T-helper 2 cell treated with Interferon-gamma antibody and Interleukin-4, amounts not matched to agents 5 μg/mL and 100 μg/mL, for 36 hours (primary cell): ENCODE results near the gene FCHO2.

Experiments
- DNase-seq: peaks from one replicate; pipeline ENCODE4 v3.0.0; 2021; ENCODE audit warnings: low spot score
- H3K27ac Mint-ChIP-seq: one replicate; pipeline ENCODE4 v1.8.0; 2021; ENCODE audit warnings: mild to moderate bottlenecking, mixed read lengths
- H3K27me3 Mint-ChIP-seq: one replicate; pipeline ENCODE4 v1.8.0; 2021; ENCODE audit warnings: low read depth, mixed read lengths
- H3K36me3 Mint-ChIP-seq: one replicate; pipeline ENCODE4 v1.8.0; 2021; ENCODE audit warnings: low read depth, mixed read lengths
- H3K4me1 Mint-ChIP-seq: one replicate; pipeline ENCODE4 v1.8.0; 2021; ENCODE audit warnings: low read depth, mixed read lengths
- H3K4me3 Mint-ChIP-seq: one replicate; pipeline ENCODE4 v1.8.0; 2022; ENCODE audit warnings: mild to moderate bottlenecking, moderate library complexity, mixed read lengths
- H3K9me3 Mint-ChIP-seq: one replicate; pipeline ENCODE4 v1.8.0; 2021; ENCODE audit warnings: mixed read lengths

Gene FCHO2

GRCh38 chr5:73093943-73094342 lies 138.1 kb downstream of the FCHO2 start:
- no peak overlapping the region for H3K27ac Mint-ChIP-seq
- no peak overlapping the region for H3K4me3 Mint-ChIP-seq
- H3K4me1 Mint-ChIP-seq, result no peaks in the 10 kb centered on the region
- DNase-seq, result no peak
- H3K36me3 Mint-ChIP-seq, result no peaks in the 10 kb centered on the region
- no peaks in the 10 kb centered on the region for H3K9me3 Mint-ChIP-seq
- peaks cover 7% of the 10 kb centered on the region for H3K27me3 Mint-ChIP-seq

GRCh38 chr5:73094415-73094814 lies 138.6 kb downstream of the FCHO2 start:
- Mint-ChIP-seq H3K36me3 (no peaks in the 10 kb centered on the region), H3K27me3 (peaks cover 4% of the 10 kb centered on the region), H3K9me3 (no peaks in the 10 kb centered on the region), H3K4me3 (no peak overlapping the region), H3K27ac (no peak overlapping the region), H3K4me1 (no peaks in the 10 kb centered on the region)
- no peak for DNase-seq

GRCh38 chr5:73095564-73096238 lies 139.9 kb downstream of the FCHO2 start:
- Mint-ChIP-seq H3K4me1 (no peaks in the 10 kb centered on the region), H3K4me3 (no peak overlapping the region), H3K27ac (no peak overlapping the region), H3K36me3 (no peaks in the 10 kb centered on the region), H3K9me3 (no peaks in the 10 kb centered on the region), H3K27me3 (peaks cover 4% of the 10 kb centered on the region)
- no peak for DNase-seq

GRCh38 chr5:73096239-73096575 lies 140.4 kb downstream of the FCHO2 start:
- Mint-ChIP-seq H3K36me3 (no peaks in the 10 kb centered on the region), H3K4me3 (no peak overlapping the region), H3K27ac (no peak overlapping the region), H3K9me3 (no peaks in the 10 kb centered on the region), H3K27me3 (peaks cover 4% of the 10 kb centered on the region), H3K4me1 (no peaks in the 10 kb centered on the region)
- DNase-seq, result no peak

GRCh38 chr5:73097740-73098139 lies 141.9 kb downstream of the FCHO2 start:
- Mint-ChIP-seq H3K27ac (no peak overlapping the region), H3K4me1 (no peaks in the 10 kb centered on the region), H3K36me3 (no peaks in the 10 kb centered on the region), H3K9me3 (no peaks in the 10 kb centered on the region), H3K4me3 (no peak overlapping the region), H3K27me3 (peaks cover 3% of the 10 kb centered on the region)
- DNase-seq, result no peak

GRCh38 chr5:73100109-73100508 lies 144.3 kb downstream of the FCHO2 start:
- Mint-ChIP-seq H3K4me3 (no peak overlapping the region), H3K9me3 (no peaks in the 10 kb centered on the region), H3K36me3 (no peaks in the 10 kb centered on the region), H3K4me1 (no peaks in the 10 kb centered on the region), H3K27ac (no peak overlapping the region), H3K27me3 (peaks cover 7% of the 10 kb centered on the region)
- DNase-seq, result no peak

- no peak overlapping the region for H3K27ac Mint-ChIP-seq
- H3K9me3 Mint-ChIP-seq, result no peaks in the 10 kb centered on the region
- no peaks in the 10 kb centered on the region for H3K4me1 Mint-ChIP-seq
These were observed 148.0 kb downstream of the FCHO2 start for GRCh38 chr5:73103870-73104299.

GRCh38 chr5:73104326-73104725 lies 148.5 kb downstream of the FCHO2 start:
- H3K27ac Mint-ChIP-seq, result no peak overlapping the region
- no peaks in the 10 kb centered on the region for H3K4me1 Mint-ChIP-seq
- no peaks in the 10 kb centered on the region for H3K36me3 Mint-ChIP-seq
- peaks cover 10% of the 10 kb centered on the region for H3K27me3 Mint-ChIP-seq
- H3K4me3 Mint-ChIP-seq, result no peak overlapping the region
- H3K9me3 Mint-ChIP-seq, result no peaks in the 10 kb centered on the region
- no peak for DNase-seq

More at GRCh38 chr5:73103870-73104299, 148.0 kb downstream of the FCHO2 start:
- Mint-ChIP-seq H3K27me3 (peaks cover 7% of the 10 kb centered on the region), H3K36me3 (no peaks in the 10 kb centered on the region), H3K4me3 (no peak overlapping the region)
- no peak for DNase-seq

- Mint-ChIP-seq H3K4me1 (no peaks in the 10 kb centered on the region), H3K27me3 (peaks cover 15% of the 10 kb centered on the region), H3K36me3 (no peaks in the 10 kb centered on the region), H3K27ac (no peak overlapping the region), H3K9me3 (no peaks in the 10 kb centered on the region), H3K4me3 (no peak overlapping the region)
- no peak for DNase-seq
These were observed 150.5 kb downstream of the FCHO2 start for GRCh38 chr5:73106335-73106734.

GRCh38 chr5:73110190-73110589 lies 154.3 kb downstream of the FCHO2 start:
- H3K27me3 Mint-ChIP-seq, result peaks cover 31% of the 10 kb centered on the region

GRCh38 chr5:73111536-73111935 lies 155.7 kb downstream of the FCHO2 start:
- no peak for DNase-seq
- Mint-ChIP-seq H3K4me1 (no peaks in the 10 kb centered on the region), H3K36me3 (no peaks in the 10 kb centered on the region), H3K27ac (no peak overlapping the region), H3K9me3 (no peaks in the 10 kb centered on the region), H3K27me3 (peaks cover 34% of the 10 kb centered on the region), H3K4me3 (no peak overlapping the region)

More at GRCh38 chr5:73110190-73110589, 154.3 kb downstream of the FCHO2 start:
- no peaks in the 10 kb centered on the region for H3K4me1 Mint-ChIP-seq
- no peaks in the 10 kb centered on the region for H3K36me3 Mint-ChIP-seq
- DNase-seq, result no peak
- no peak overlapping the region for H3K4me3 Mint-ChIP-seq
- H3K27ac Mint-ChIP-seq, result no peak overlapping the region
- H3K9me3 Mint-ChIP-seq, result no peaks in the 10 kb centered on the region

- H3K4me3 Mint-ChIP-seq, result no peak overlapping the region
These were observed 156.5 kb downstream of the FCHO2 start for GRCh38 chr5:73112359-73112758.

GRCh38 chr5:73114044-73114688 lies 158.3 kb downstream of the FCHO2 start:
- H3K36me3 Mint-ChIP-seq, result no peaks in the 10 kb centered on the region
- no peak overlapping the region for H3K4me3 Mint-ChIP-seq
- H3K9me3 Mint-ChIP-seq, result no peaks in the 10 kb centered on the region
- H3K27ac Mint-ChIP-seq, result no peak overlapping the region
- H3K27me3 Mint-ChIP-seq, result peaks cover 55% of the 10 kb centered on the region
- no peaks in the 10 kb centered on the region for H3K4me1 Mint-ChIP-seq
- DNase-seq, result no peak

More at GRCh38 chr5:73112359-73112758, 156.5 kb downstream of the FCHO2 start:
- Mint-ChIP-seq H3K27ac (no peak overlapping the region), H3K36me3 (no peaks in the 10 kb centered on the region), H3K27me3 (peaks cover 42% of the 10 kb centered on the region), H3K9me3 (no peaks in the 10 kb centered on the region), H3K4me1 (no peaks in the 10 kb centered on the region)
- DNase-seq, result no peak

GRCh38 chr5:73115399-73116051 lies 159.7 kb downstream of the FCHO2 start:
- Mint-ChIP-seq H3K4me1 (no peaks in the 10 kb centered on the region), H3K27ac (no peak overlapping the region), H3K27me3 (peaks cover 56% of the 10 kb centered on the region), H3K36me3 (no peaks in the 10 kb centered on the region), H3K4me3 (no peak overlapping the region), H3K9me3 (no peaks in the 10 kb centered on the region)
- no peak for DNase-seq
